NB4 (cell line): Measurements from ENCODE around the gene TMEM164.

Source experiments
- MAX ChIP-seq: IDR thresholded peaks from 2 replicates; pipeline ENCODE4 v1.6.1; 2011; ENCODE audit warnings: low read depth, low read length
- POLR2A ChIP-seq: IDR thresholded peaks from 2 replicates; pipeline ENCODE4 v1.6.1; 2011; ENCODE audit warnings: mild to moderate bottlenecking; ENCODE audit not compliant: insufficient read length; ENCODE audit errors: extremely low read depth
- TF ChIP-seq, protein P1 (sequence below): IDR thresholded peaks from one replicate; pipeline ENCODE4 v1.5.1; 2012; ENCODE audit warnings: low read depth, low read length

- TF ChIP-seq, protein P1, sequence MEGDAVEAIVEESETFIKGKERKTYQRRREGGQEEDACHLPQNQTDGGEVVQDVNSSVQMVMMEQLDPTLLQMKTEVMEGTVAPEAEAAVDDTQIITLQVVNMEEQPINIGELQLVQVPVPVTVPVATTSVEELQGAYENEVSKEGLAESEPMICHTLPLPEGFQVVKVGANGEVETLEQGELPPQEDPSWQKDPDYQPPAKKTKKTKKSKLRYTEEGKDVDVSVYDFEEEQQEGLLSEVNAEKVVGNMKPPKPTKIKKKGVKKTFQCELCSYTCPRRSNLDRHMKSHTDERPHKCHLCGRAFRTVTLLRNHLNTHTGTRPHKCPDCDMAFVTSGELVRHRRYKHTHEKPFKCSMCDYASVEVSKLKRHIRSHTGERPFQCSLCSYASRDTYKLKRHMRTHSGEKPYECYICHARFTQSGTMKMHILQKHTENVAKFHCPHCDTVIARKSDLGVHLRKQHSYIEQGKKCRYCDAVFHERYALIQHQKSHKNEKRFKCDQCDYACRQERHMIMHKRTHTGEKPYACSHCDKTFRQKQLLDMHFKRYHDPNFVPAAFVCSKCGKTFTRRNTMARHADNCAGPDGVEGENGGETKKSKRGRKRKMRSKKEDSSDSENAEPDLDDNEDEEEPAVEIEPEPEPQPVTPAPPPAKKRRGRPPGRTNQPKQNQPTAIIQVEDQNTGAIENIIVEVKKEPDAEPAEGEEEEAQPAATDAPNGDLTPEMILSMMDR, result no peak
- TF ChIP-seq MAX, result no peak
- TF ChIP-seq POLR2A, result no peak
These were observed 3.2 kb downstream of the TMEM164 start for GRCh38 chrX:110006161-110006560.
